VCaP (cell line): ENCODE results near the gene NFIB.

Experiments
- H3K27ac ChIP-seq: fragments of 450-650 bp; 2 replicates; pipeline ENCODE4 v1.5.1; 2017
- TF ChIP-seq, protein P1 (sequence below): fragments of 450-650 bp; conservative IDR thresholded peaks from 2 replicates; pipeline ENCODE4 v1.5.1; 2017; ENCODE audit warnings: mild to moderate bottlenecking, moderate library complexity

NFIB gene

DNA sequence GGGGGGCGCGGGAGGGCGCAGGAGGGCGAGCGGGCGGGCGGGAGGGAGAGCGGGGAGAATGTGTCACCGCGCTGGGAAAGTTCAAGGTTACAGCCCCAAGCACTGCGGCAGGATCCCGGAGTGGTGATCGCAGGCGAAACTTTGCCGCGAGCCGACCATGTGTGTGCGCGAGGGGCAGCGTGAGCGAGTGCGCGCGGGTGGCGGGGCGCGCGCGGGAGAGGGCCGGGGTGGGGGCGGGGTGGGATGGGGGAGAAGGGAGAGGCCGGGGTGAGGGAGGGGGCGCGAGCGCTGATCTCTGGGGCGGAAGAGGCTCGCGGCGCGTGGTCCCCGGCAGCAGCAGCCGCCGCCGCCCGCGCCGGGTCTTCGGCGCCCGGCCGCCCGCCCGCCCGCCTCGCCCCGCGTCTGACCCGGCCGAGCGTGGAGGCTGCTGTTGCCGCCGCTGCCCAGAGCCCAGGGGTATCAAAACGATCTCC, at the start of gene NFIB:
NFIB (minus strand) TSS at position 191 of the 473 bp plus-strand sequence. CDS start 630 bp downstream, outside the sequence.
- H3K27ac ChIP-seq: peak within 1 kb of the TSS; percentile 100
- TF ChIP-seq, protein P1, sequence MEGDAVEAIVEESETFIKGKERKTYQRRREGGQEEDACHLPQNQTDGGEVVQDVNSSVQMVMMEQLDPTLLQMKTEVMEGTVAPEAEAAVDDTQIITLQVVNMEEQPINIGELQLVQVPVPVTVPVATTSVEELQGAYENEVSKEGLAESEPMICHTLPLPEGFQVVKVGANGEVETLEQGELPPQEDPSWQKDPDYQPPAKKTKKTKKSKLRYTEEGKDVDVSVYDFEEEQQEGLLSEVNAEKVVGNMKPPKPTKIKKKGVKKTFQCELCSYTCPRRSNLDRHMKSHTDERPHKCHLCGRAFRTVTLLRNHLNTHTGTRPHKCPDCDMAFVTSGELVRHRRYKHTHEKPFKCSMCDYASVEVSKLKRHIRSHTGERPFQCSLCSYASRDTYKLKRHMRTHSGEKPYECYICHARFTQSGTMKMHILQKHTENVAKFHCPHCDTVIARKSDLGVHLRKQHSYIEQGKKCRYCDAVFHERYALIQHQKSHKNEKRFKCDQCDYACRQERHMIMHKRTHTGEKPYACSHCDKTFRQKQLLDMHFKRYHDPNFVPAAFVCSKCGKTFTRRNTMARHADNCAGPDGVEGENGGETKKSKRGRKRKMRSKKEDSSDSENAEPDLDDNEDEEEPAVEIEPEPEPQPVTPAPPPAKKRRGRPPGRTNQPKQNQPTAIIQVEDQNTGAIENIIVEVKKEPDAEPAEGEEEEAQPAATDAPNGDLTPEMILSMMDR: no peak

DNA sequence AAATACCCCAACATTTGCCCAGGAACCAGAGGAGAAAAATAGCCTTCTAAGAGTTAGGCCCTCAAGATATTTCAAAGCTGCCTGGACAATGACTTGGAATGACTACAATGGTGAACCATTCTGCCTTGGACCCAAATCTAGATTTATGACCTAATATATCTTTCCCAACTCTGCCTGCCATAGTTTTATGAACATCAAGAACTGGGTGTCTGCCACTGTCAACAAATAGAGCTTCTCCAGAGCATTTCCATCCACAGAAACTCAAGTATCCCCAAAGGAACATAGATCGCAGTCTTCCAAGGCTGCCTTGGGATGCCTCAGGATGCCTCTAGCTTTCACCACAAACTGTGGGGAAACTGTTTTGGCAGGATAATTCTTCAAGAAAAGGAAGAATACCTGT, 48.2 kb upstream of the NFIB start:
- no peak overlapping the region for H3K27ac ChIP-seq
- TF ChIP-seq, protein P1: no peak

DNA sequence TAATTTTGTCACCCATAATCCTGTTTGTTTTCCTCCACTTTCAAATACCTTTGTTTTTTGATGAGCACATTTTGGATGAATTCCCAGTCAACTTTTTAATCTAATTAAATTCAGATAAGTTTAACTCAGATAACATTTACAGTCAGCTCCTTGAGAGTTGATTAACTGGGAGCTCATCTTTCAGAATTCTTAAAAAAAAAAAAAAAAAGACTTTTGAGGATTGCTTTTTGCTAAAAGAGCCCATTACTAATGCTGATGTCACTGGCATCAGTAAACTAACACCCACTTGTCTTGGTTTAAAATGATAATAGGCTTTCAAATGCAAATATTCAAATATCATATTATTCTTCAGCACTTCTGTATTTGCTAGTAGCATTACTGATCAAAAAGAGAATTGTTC, 47.1 kb upstream of the NFIB start:
- H3K27ac ChIP-seq: no peak overlapping the region
- TF ChIP-seq, protein P1: no peak

DNA sequence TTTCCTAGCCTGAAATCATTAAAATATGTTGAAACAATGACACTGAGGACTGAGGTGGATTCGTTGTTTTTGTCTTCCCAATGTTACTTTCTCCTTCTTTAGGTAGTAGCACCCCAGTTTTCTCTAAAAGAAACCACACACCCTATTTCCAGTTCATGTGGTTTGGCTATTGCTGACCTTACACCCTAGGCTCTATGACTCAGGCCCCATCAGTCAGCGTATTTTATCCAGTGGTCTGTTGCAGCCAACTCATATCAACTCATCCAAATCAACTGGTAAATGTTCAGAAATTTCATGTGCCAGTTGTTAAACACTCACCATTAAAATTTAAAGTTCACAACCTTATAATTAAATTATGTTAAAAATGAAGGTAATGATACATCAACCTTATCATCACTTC, 44.6 kb upstream of the NFIB start:
- TF ChIP-seq, protein P1: no peak

DNA sequence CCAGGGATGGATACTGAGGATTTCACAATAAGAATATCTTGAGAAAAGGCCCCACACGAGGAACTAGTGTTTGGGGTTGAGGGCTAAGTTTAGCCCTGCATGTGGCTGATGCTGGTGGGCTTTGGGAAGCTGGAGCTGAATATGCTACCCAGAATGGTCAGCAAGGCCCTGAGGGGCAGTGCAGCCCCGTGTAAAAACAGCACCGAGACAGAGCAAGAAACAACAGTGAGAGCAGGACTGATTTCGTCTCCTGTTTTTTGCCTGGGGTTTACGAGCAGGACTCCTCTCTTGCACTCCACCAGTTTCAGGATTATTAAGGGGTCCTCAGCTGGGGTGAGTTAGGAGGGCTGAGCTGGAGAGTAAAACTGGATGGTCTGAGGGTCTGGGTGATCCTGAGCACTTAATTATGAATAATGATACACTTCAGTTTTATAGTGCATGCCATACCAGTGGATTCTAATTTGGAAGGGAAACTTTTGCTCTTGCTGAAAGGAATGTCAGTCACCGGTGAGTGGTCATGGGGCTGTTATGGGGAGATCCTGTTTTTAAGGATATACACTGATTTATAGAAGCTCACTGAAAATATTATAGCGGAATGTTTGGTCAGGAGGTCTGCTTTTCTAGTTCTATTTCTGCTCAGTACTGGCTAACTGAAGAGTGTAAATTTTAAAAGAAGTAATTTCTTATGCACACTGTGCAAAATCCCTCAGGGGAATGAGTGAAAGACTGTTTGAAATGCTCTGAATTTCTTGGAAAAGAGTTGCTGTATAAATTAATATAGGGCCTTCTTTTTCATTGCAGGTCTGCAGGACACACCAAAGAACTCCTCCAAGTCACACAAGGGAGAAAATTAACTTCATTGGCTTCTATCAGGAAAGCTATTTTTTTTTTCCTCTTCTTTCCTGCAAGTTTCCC, 42.7 kb upstream of the NFIB start:
- TF ChIP-seq, protein P1: no peak
- no peak overlapping the region for H3K27ac ChIP-seq

More for the DNA sequence above, 44.6 kb upstream of the NFIB start:
- no peak overlapping the region for H3K27ac ChIP-seq

DNA sequence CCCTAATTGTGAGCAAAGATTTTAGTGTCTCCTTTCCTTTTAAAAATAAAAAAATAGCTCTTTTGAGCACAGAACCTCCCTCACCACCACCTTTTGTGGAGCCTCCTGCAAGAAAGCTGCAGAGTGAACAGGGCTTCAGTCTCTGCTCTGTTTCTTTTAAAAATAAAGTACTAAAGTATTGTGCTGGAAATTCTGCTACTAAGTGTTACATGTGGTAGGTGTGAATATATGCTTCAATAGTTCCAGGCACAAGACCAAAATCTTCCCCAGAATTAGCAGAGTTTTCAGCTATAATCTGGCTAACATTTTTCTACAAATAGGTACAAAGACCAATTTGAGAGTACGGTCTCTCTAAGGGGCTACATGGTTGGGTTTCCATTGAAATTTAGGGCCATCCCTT, 40.3 kb upstream of the NFIB start:
- peak overlapping the region; percentile 73; the same call in 1 of the 2 replicates for H3K27ac ChIP-seq
- TF ChIP-seq, protein P1: no peak

DNA sequence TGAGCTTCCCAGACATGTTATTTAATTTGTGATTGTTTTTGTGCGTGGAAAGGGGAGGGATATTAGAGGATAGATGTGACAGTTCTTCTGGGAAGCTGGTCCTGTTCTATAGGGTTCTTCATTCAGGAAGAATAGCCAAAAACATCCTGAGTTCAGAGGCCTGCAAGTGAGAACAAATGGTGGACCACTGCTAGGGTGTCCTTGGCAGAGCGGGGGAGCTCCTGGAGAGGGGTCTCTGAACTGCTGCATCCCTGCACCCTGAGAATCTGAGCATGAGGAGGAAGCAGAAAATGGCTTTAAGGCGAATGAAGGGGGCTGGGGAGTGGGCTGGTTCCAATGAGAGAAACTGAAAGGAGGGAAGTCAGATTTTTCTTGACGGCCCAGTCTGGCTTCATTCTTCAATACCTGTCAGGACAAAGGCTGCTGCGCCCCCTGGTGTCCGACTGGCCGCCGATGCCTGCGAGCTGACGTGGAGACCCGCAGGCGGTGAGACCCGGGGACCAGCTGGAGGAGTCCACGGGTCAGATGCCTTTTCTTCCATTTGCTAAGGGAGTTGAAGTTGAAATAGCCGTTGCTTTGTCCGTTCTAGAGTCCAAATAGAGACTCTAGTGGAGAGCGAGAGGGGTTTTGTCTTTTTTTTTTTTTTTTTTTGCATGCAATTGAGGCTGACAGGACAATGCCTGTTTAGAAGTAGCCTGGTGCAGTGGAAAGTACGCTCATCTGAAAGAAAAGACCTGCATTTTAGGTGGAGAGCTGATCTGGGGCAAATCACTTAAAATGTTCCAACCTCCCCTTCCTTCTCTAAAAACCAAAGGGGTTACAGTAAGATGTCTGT, 39.5 kb upstream of the NFIB start:
- H3K27ac ChIP-seq: peak overlapping the region; percentile 73
- TF ChIP-seq, protein P1: peak; percentile 97
